SH-SY5Y (cell line): ENCODE measurements around the gene TAF8.

Experiments used
- GATA2 ChIP-seq: IDR thresholded peaks from 2 replicates; pipeline ENCODE4 v1.6.1; 2011; ENCODE audit warnings: mild to moderate bottlenecking, low read depth, low read length
- GATA3 ChIP-seq: IDR thresholded peaks from 2 replicates; pipeline ENCODE4 v1.6.1; 2011; ENCODE audit warnings: low read depth, mild to moderate bottlenecking, low read length, moderate library complexity

DNA sequence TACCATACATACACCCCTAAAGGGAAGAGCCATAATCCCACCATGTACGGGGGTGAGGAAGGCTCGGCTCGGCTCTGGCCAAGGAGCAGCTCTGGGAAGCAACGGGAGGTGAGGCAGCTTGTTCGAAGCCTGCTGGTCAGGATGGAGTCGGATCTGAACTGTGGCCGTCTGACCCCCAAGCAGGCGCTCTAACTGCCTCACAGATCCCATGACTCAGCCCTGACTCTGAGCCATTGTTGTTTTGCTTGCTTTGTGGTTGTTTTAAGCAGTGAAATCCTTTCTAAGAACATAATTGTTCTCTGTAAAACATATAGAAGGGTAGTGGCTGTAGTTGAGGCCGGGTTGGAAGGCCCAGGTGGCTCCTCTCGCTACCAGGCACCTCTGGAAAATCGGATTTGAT lies 81.2 kb downstream of the TAF8 start:
- TF ChIP-seq GATA2 (no peak), GATA3 (no peak)
